PC-3 (cell line): ENCODE data around the gene PCYOX1L. TPM values are rescaled to one million over a fixed set of nuclear protein-coding genes. Genes with fewer than 3 reads are reported as not detected.

Experiments used
- ATAC-seq: fragments of 200-7000 bp; cut with Tn5 transposase; 2 replicates; pipeline ENCODE4 v1.9.1; 2020; ENCODE audit warnings: mild to moderate bottlenecking, moderate library complexity
- BruUV-seq: library from RNA; stranded (reverse); fragments of 400-500 nt; replicated peaks from 2 replicates; lab custom pipeline; 2021; lab: Mats Ljungman, UMichigan
- CTCF ChIA-PET: fragments of 300-600 bp; sonication (Branson Sonifier 250); formaldehyde crosslinking; loops from one replicate; lab custom pipeline; 2022; ENCODE audit warnings: antibody characterized with exemption; lab: Charles Lee
- POLR2A ChIA-PET: fragments of 300-600 bp; sonication (Branson Sonifier 250); formaldehyde crosslinking; loops from one replicate; lab custom pipeline; 2022; ENCODE audit warnings: antibody characterized with exemption; ENCODE audit not compliant: unreplicated experiment; lab: Charles Lee
- DNase-seq: peaks from one replicate; pipeline ENCODE4 v3.0.0-alpha.2; 2015
- H2AFZ ChIP-seq: fragments of 300-600 bp; sonication (generic); 2 replicates; pipeline ENCODE4 v1.6.0; 2016; ENCODE audit warnings: antibody characterized with exemption, low read length
- H3F3A ChIP-seq: fragments of 300-600 bp; sonication (generic); one replicate; pipeline ENCODE4 v1.6.0; 2017; ENCODE audit warnings: antibody characterized with exemption, low read length, control low read depth, mild to moderate bottlenecking; ENCODE audit not compliant: unreplicated experiment
- H3K27ac ChIP-seq: fragments of 300-600 bp; sonication (generic); 2 replicates; pipeline ENCODE4 v1.5.1; 2016; ENCODE audit warnings: mild to moderate bottlenecking, low read length
- H3K27me3 ChIP-seq: fragments of 300-600 bp; sonication (generic); 2 replicates; pipeline ENCODE4 v1.6.1; 2016; ENCODE audit warnings: low read length, mixed read lengths
- H3K36me3 ChIP-seq: fragments of 300-600 bp; sonication (generic); 2 replicates; pipeline ENCODE4 v1.6.1; 2016; ENCODE audit warnings: low read depth, mixed run types, low read length, mixed read lengths
- H3K4me1 ChIP-seq: fragments of 300-600 bp; sonication (generic); 2 replicates; pipeline ENCODE4 v1.5.1; 2016; ENCODE audit warnings: low read length; ENCODE audit not compliant: insufficient read depth
- H3K4me2 ChIP-seq: fragments of 300-600 bp; sonication (generic); 2 replicates; pipeline ENCODE4 v1.6.0; 2016; ENCODE audit warnings: low read length
- H3K4me3 ChIP-seq: fragments of 300-600 bp; sonication (generic); 2 replicates; pipeline ENCODE4 v1.5.1; 2016; ENCODE audit warnings: mild to moderate bottlenecking, low read length, mixed read lengths
- H3K79me2 ChIP-seq: fragments of 300-600 bp; sonication (generic); 2 replicates; pipeline ENCODE4 v1.6.1; 2017; ENCODE audit warnings: low read length, mixed read lengths
- H3K9ac ChIP-seq: fragments of 300-600 bp; sonication (generic); 2 replicates; pipeline ENCODE4 v1.6.0; 2016; ENCODE audit warnings: mild to moderate bottlenecking, low read length
- H3K9me2 ChIP-seq: fragments of 300-600 bp; sonication (generic); replicated peaks from 2 replicates; pipeline ENCODE4 v1.6.1; 2016; ENCODE audit warnings: mixed run types, low read length, mixed read lengths
- H3K9me3 ChIP-seq: fragments of 300-600 bp; sonication (generic); 2 replicates; pipeline ENCODE4 v1.6.1; 2016; ENCODE audit warnings: low read length, mixed read lengths
- H4K20me1 ChIP-seq: fragments of 300-600 bp; sonication (generic); 2 replicates; pipeline ENCODE4 v1.6.1; 2016; ENCODE audit warnings: low read length, mixed read lengths
- CTCF ChIP-seq: fragments of 300-600 bp; sonication (generic); conservative IDR thresholded peaks from 2 replicates; pipeline ENCODE4 v1.5.1; 2017; ENCODE audit warnings: antibody characterized with exemption, low read depth, mild to moderate bottlenecking, low read length
- EZH2 ChIP-seq: fragments of 300-600 bp; sonication (generic); IDR thresholded peaks from one replicate; pipeline ENCODE4 v1.6.1; 2017; ENCODE audit warnings: antibody characterized with exemption, mild to moderate bottlenecking, low read length; ENCODE audit not compliant: unreplicated experiment
- EZH2phosphoT487 ChIP-seq: fragments of 300-600 bp; sonication (generic); IDR thresholded peaks from 2 replicates; pipeline ENCODE4 v1.6.1; 2018; ENCODE audit warnings: mild to moderate bottlenecking, antibody characterized with exemption, low read length, borderline replicate concordance
- intact Hi-C: fragments of 100-400 bp; cut with micrococcal nuclease; formaldehyde crosslinking; loops from 2 replicates; pipeline ENCODE4 v1.9.0; 2023
- total RNA-seq: library from RNA; depleted of rRNA; stranded (reverse); fragments of >200 nt; gene quantifications from 2 replicates; pipeline ENCODE4 v1.2.3, GENCODE V29; 2014; rRNA removed

Gene PCYOX1L
- total RNA-seq, 1 experiment from 2014 or later: 12.8 TPM

DNA sequence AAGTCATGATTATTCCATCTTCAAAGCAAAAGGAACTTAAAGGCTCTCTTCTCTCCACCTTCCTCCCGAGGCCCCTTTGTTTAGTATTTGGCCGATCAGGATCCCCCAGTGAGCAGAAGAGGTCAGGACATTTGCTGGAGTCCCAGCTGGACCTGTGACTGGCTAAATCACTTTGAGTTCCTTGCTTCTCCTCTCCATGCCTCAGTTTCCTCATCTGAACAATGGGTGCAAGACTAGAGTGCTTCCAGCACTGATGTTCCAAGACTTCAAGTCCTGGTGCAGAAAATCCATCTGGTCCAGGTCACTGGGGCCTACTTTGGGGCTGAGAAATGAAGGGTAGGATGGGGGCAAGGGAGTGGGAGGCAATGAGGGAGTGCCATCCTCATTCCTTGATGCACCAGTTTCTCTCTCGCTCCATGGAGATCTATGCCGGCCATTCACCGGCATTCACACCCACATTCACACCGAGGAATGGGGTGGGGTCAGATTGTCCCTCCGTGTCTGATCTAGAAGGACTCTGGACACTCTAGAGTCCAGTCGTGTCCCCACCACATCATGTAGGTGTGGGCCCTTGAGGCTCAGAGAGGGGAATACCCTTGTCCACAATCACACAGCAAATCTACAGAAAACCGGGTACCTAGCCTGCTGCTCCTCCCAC, 60.0 kb downstream of the PCYOX1L start:
- no peaks in the 10 kb centered on the region for H3K79me2 ChIP-seq
- no TSS peak for BruUV-seq
- CTCF ChIA-PET: no interaction called here
- H3K4me1 ChIP-seq: no peaks in the 10 kb centered on the region
- H3K4me3 ChIP-seq: no peak overlapping the region
- no peaks in the 10 kb centered on the region for H3F3A ChIP-seq
- no peaks in the 10 kb centered on the region for H3K27me3 ChIP-seq
- no peak overlapping the region for H2AFZ ChIP-seq
- intact Hi-C loops: no loop called here
- no peaks in the 10 kb centered on the region for H4K20me1 ChIP-seq
- H3K4me2 ChIP-seq: no peak overlapping the region
- H3K9me2 ChIP-seq: no peaks in the 10 kb centered on the region
- POLR2A ChIA-PET: no interaction called here
- no peak overlapping the region for H3K9ac ChIP-seq
- H3K27ac ChIP-seq: no peak overlapping the region
- DNase-seq: no peak
- ATAC-seq: no peak
- H3K9me3 ChIP-seq: no peaks in the 10 kb centered on the region
- no peaks in the 10 kb centered on the region for H3K36me3 ChIP-seq
- no peak for TF ChIP-seq EZH2
- no peak for TF ChIP-seq EZH2phosphoT487
- no peak for TF ChIP-seq CTCF

DNA sequence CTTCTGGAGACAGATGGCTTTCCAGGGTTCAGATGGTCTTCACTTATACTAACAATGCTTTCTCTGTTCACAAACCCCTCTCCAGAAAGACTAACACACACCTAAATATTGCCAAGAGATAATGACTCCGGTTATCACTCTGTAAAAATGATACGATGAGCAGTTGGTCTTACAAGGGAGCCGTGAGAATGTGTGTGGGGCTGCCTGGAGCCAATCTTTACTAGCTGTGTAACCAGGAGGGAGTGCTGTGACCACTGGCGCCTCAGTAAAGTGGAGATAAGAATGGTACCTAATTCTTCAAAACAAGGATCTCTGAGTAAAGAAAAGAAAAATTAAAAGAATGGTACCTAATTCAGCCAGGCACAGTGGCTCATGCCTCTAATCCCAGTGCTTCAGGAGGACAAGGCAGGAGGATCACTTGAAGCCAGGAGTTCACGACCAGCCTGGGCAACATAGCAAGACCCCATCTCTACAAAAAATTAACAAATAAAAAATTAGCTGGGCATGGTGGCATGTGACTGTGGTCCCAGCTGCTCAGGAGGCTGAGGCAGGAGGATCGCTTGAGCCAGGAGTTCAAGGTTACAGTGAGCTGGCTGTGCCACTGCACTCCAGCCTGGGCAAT, 61.2 kb downstream of the PCYOX1L start:
- H3K27ac ChIP-seq: no peak overlapping the region
- no peak overlapping the region for H3K9ac ChIP-seq
- H2AFZ ChIP-seq: no peak overlapping the region
- no peaks in the 10 kb centered on the region for H3F3A ChIP-seq
- no peak for ATAC-seq
- H3K9me3 ChIP-seq: no peaks in the 10 kb centered on the region
- BruUV-seq: no TSS peak
- H3K79me2 ChIP-seq: no peaks in the 10 kb centered on the region
- TF ChIP-seq CTCF: no peak
- no peak for TF ChIP-seq EZH2
- TF ChIP-seq EZH2phosphoT487: no peak
- H3K4me1 ChIP-seq: no peaks in the 10 kb centered on the region
- no peak overlapping the region for H3K4me2 ChIP-seq
- ChIA-PET POLR2A (no interaction called here), CTCF (interaction anchor here (0.7 kb wide), 2 partner anchors 45 to 304 kb away, joined by 3 to 4 read pairs; no protein-coding TSS in a partner anchor)
- DNase-seq: no peak
- no peaks in the 10 kb centered on the region for H3K9me2 ChIP-seq
- no peaks in the 10 kb centered on the region for H3K36me3 ChIP-seq
- H3K4me3 ChIP-seq: no peak overlapping the region
- intact Hi-C loops: no loop called here
- H4K20me1 ChIP-seq: no peaks in the 10 kb centered on the region
- H3K27me3 ChIP-seq: no peaks in the 10 kb centered on the region

Other genes with a start within 250 kb of the PCYOX1L start
- 43.6 and 48.0 TPM in 2 replicates for gene ABLIM3, start 216.6 kb upstream of the PCYOX1L start, total RNA-seq
- gene AFAP1L1, start 86.2 kb upstream of the PCYOX1L start, total RNA-seq: 19.6 and 22.3 TPM in 2 replicates
- 43.8 and 49.4 TPM in 2 replicates for gene GRPEL2, start 12.5 kb upstream of the PCYOX1L start, total RNA-seq
- not detected in 2 replicates for gene IL17B, start 21.2 kb downstream of the PCYOX1L start, total RNA-seq
- 500 and 586 TPM in 2 replicates for gene CSNK1A1, start 193.4 kb downstream of the PCYOX1L start, total RNA-seq
- 5.2 and 6.5 TPM in 2 replicates for gene ARHGEF37, start 223.5 kb downstream of the PCYOX1L start, total RNA-seq